Measurements from ENCODE around the gene IFITM2. TPM values are rescaled to one million over a fixed set of nuclear protein-coding genes. Genes with fewer than 3 reads are reported as not detected.

Gene IFITM2
- total and polyA plus RNA-seq, 2 of the 13 experiments (the other 11 are each of a cell fraction or from before 2014, with no cell fraction given): 13.8 to 267 TPM

DNA sequence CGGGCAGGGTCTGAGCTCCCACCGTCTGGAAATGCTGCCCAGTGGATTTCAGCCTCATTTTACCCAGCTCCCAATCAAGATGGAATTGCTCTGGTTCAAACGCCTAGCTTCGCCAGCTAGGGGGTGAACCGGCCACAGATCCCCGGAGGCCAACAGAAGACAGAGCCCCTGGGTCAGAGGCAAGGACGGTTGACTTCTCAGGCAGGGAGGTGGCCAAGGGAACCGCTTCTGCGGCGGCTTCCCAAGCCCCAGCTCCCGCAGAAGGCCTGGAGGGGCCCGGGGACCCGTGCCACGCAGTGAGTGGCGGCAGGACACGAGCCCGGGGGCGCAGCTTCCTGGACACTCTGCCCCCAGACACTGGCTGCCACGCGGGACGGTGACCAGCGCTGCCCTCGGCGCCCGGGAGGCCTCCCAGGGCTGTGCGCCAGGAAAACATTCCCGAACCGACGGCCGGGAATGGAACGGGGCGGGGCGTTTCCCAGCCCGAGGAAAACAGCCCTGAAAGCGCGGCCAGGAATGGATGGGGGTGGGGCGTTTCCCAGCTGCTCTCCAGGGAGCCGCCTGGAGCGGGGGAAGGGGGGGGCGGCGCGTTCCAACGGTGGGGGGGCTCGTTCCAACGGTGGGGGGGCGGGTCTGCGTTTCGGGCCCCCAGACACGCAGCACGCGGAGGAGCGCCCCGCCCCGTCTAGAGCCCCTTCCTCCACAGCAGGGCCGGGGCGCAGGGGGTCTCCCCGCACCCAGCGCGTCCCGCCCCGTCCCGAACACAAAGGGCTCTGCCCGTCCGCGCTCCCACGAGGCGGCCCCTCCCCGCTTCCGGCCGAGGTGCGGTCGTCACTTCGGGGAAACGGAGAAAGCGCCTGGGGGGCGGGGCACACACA lies 48.2 kb downstream of the IFITM2 start (continued):
- TF ChIP-seq ZNF576 (CRISPR knock-in tag; IDR thresholded peaks at IDR 0.05) (no peak), SKI (IDR thresholded peaks at IDR 0.05; ENCODE audit: partially characterized antibody) (peak; percentile 82), ZNF33A (CRISPR knock-in tag; IDR thresholded peaks at IDR 0.05; ENCODE audit: borderline replicate concordance) (no peak), ZFP36L2 (CRISPR knock-in tag; IDR thresholded peaks at IDR 0.05) (no peak), REL (CRISPR knock-in tag; conservative IDR thresholded peaks at IDR 0.05) (0 out of 2 replicates have a peak, but pooled peaks have one; percentile 46), KDM1A (CRISPR knock-in tag; IDR thresholded peaks at IDR 0.05) (no peak), ZNF619 (CRISPR knock-in tag; IDR thresholded peaks at IDR 0.05) (no peak), CCDC6 (CRISPR knock-in tag; IDR thresholded peaks at IDR 0.05) (peak; percentile 77; the same call in 1 of the 2 replicates), HNF4A (CRISPR knock-in tag; IDR thresholded peaks at IDR 0.05) (peak; percentile 16; the same call in 1 of the 2 replicates), NAIF1 (CRISPR knock-in tag; IDR thresholded peaks at IDR 0.05; ENCODE audit: borderline replicate concordance) (0 out of 2 replicates have a peak, but pooled peaks have one; percentile 55), ZNF777 (CRISPR knock-in tag; IDR thresholded peaks at IDR 0.05) (peak; percentile 93), RXRB (CRISPR knock-in tag; IDR thresholded peaks at IDR 0.05; ENCODE audit: borderline replicate concordance) (peak; percentile 50), ZNF296 (CRISPR knock-in tag; conservative IDR thresholded peaks at IDR 0.05) (no peak), ZBTB39 (CRISPR knock-in tag; IDR thresholded peaks at IDR 0.05) (no peak), YY1 (IDR thresholded peaks at IDR 0.05; ENCODE audit: insufficient read depth, insufficient replicate concordance, low read depth, low read length) (peak; percentile 71), XRCC5 (optimal IDR thresholded peaks at IDR 0.05; ENCODE audit: low read length) (peak; percentile 58), ZSCAN12 (CRISPR knock-in tag; IDR thresholded peaks at IDR 0.05) (no peak), ISX (CRISPR knock-in tag; conservative IDR thresholded peaks at IDR 0.05) (no peak), ZSCAN9 (CRISPR knock-in tag; IDR thresholded peaks at IDR 0.05; ENCODE audit: borderline replicate concordance) (peak; percentile 54; the same call in 1 of the 2 replicates), ATF7-NPFF (CRISPR knock-in tag; IDR thresholded peaks at IDR 0.05; ENCODE audit: low read depth) (peak; percentile 56; the same call in 1 of the 2 replicates), HNF1B (CRISPR knock-in tag; IDR thresholded peaks at IDR 0.05) (no peak), ZNF589 (CRISPR knock-in tag; conservative IDR thresholded peaks at IDR 0.05) (0 out of 2 replicates have a peak, but pooled peaks have one; percentile 60), SOX6 (IDR thresholded peaks at IDR 0.05) (no peak), SOX6 (CRISPR knock-in tag; IDR thresholded peaks at IDR 0.05) (peak; percentile 73)
- TF ChIP-seq, protein P1, sequence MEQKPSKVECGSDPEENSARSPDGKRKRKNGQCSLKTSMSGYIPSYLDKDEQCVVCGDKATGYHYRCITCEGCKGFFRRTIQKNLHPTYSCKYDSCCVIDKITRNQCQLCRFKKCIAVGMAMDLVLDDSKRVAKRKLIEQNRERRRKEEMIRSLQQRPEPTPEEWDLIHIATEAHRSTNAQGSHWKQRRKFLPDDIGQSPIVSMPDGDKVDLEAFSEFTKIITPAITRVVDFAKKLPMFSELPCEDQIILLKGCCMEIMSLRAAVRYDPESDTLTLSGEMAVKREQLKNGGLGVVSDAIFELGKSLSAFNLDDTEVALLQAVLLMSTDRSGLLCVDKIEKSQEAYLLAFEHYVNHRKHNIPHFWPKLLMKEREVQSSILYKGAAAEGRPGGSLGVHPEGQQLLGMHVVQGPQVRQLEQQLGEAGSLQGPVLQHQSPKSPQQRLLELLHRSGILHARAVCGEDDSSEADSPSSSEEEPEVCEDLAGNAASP (CRISPR knock-in tag; IDR thresholded peaks at IDR 0.05; ENCODE audit: borderline replicate concordance): peak; percentile 15; the same call in 1 of the 2 replicates

All from HepG2 (cell line).